Right lobe of liver (tissue), 6 donors: Measurements from ENCODE around the gene ACE. TPM values are rescaled to one million over a fixed set of nuclear protein-coding genes. Genes with fewer than 3 reads are reported as not detected.
A peak's percentile ranks its signal among the peaks of the same experiment; 100 is the strongest.
"Not testable (repeated sequence)": the region's sequence is repeated elsewhere in the genome, so short reads cannot be mapped to it uniquely, and the experiment has no call there.

Experiments
- ATAC-seq, 4 donors: fragments of 200-7000 bp; cut with Tn5 transposase; one replicate each; pipeline ENCODE4 v1.9.1; 2020; ENCODE audit warnings: mild to moderate bottlenecking in 4 of 4, moderate library complexity in 4 of 4
- DNase-seq, 3 donors: peaks; one replicate each; pipeline ENCODE4 v3.0.0-alpha.2; 2020
- H3K27ac ChIP-seq, 3 donors: fragments of 200-600 bp; one replicate each; pipeline ENCODE4 v1.8.0; 2022
- H3K27me3 ChIP-seq, 2 donors: fragments of 200-600 bp; one replicate each; pipeline ENCODE4 v1.8.0; 2022
- H3K36me3 ChIP-seq, 4 donors: fragments of 200-600 bp; sonication (generic) in 1 of 4; one replicate each; pipeline versions ENCODE4 v1.5.1 to v1.8.0; 2017 to 2022; ENCODE audit warnings: control low read depth in 1 of 4
- H3K4me1 ChIP-seq, 4 donors: fragments of 200-600 bp; sonication (generic) in 1 of 4; one replicate each; pipeline versions ENCODE4 v1.5.1 to v1.8.0; 2017 to 2022; ENCODE audit warnings: control low read depth in 1 of 4
- H3K4me3 ChIP-seq, 3 donors: fragments of 200-600 bp; one replicate each; pipeline ENCODE4 v1.8.0; 2022
- H3K9me3 ChIP-seq, 4 donors: fragments of 200-600 bp; sonication (generic) in 1 of 4; one replicate each; pipeline versions ENCODE4 v1.5.1 to v1.8.0; 2017 to 2022; ENCODE audit warnings: control low read depth in 1 of 4
- CTCF ChIP-seq, 4 donors: fragments of 200-600 bp in 3 of 4; fragments of 450-650 bp in 1 of 4; IDR thresholded peaks; one replicate each; pipeline versions ENCODE4 v1.5.1 to v1.8.0; 2016 to 2022; ENCODE audit warnings: antibody characterized with exemption in 4 of 4, mild to moderate bottlenecking in 2 of 4
- POLR2A ChIP-seq: fragments of 450-650 bp; IDR thresholded peaks from one replicate; pipeline ENCODE4 v1.6.1; 2017; ENCODE audit warnings: antibody characterized with exemption, mild to moderate bottlenecking
- WGBS: methylation state at CpG from one replicate; pipeline ENCODE4 v1.1.6; 2018; ENCODE audit warnings: low coverage, low lambda C conversion rate; ENCODE audit not compliant: insufficient coverage; ENCODE audit errors: missing lambda C conversion rate; 5-methylcytosine and 5-hydroxymethylcytosine counted together
- intact Hi-C, 2 donors: fragments of 100-400 bp; cut with DNase I; formaldehyde crosslinking; loops; one replicate each; pipeline versions ENCODE4 v1.11.2 to v1.14.1; 2022
- total RNA-seq, 6 experiments: library from RNA; depleted of rRNA in 2 of 6; stranded (reverse); fragments of >200 nt in 2 of 6; fragmentation: NEBNext Ultra II Directional in 3 of 6; extraction: Animal tissue kit (Norgen Biotek cat#: 25700) in 3 of 6; gene quantifications; one replicate each; pipeline versions ENCODE4 v1.1.0 to v1.2.4, GENCODE V29; 2016 to 2023
- donor health status: DM: no; HTN: yes; CAD: no.
- donor health status: DM: no; HTN: no; CAD: no.
- donor health status: DM: no; HTN: no; CAD: no.
- donor health status: DM: no; HTN: yes; CAD: no.
- donor health status: DM: no; HTN: yes; CAD: no.

Gene ACE
- total RNA-seq, 6 experiments from 2014 or later = 0.75 to 9.4 (median 5.1) TPM

GRCh38 chr17:63452046-63452961 lies 24.6 kb upstream of the ACE start:
- intact Hi-C loops = no loop called here
- WGBS = 59% methylated on average over 7 of the region's 15 CpGs
- Histone ChIP-seq H3K27me3 (no peaks in the 10 kb centered on the region), H3K36me3 (no peaks in the 10 kb centered on the region), H3K4me1 (peaks cover 0 to 3% (median 0%) of the 10 kb centered on the region in 4 donors), H3K27ac (no peak overlapping the region), H3K9me3 (no peaks in the 10 kb centered on the region), H3K4me3 (no peak overlapping the region)
- DNase-seq (no peak), ATAC-seq (peak in 1 of 4 donors; percentile 12)
- TF ChIP-seq POLR2A (no peak), CTCF (IDR thresholded peaks at IDR 0.05) (no peak)

GRCh38 chr17:63452962-63453551 lies 23.8 kb upstream of the ACE start:
- Histone ChIP-seq H3K4me1 (no peaks in the 10 kb centered on the region), H3K36me3 (no peaks in the 10 kb centered on the region), H3K27ac (no peak overlapping the region), H3K27me3 (no peaks in the 10 kb centered on the region), H3K4me3 (no peak overlapping the region), H3K9me3 (no peaks in the 10 kb centered on the region)
- 31% methylated on average over 3 of the region's 7 CpGs for WGBS
- intact Hi-C loops = no loop called here
- ATAC-seq = peak in 1 of 4 donors; percentile 18
- DNase-seq = no peak
- TF ChIP-seq POLR2A (no peak), CTCF (IDR thresholded peaks at IDR 0.05) (no peak)

GRCh38 chr17:63454357-63454756 lies 22.5 kb upstream of the ACE start:
- H3K27me3 ChIP-seq, DNase-seq, H3K4me3 ChIP-seq, H3K9me3 ChIP-seq, ATAC-seq, intact Hi-C loops, H3K36me3 ChIP-seq, H3K4me1 ChIP-seq, H3K27ac ChIP-seq: not testable (repeated sequence)
- WGBS = 43% methylated on average over 5 of the region's 6 CpGs

GRCh38 chr17:63454915-63455314 lies 21.9 kb upstream of the ACE start:
- no peaks in the 10 kb centered on the region for H3K4me1 ChIP-seq
- H3K36me3 ChIP-seq = no peaks in the 10 kb centered on the region
- H3K9me3 ChIP-seq = no peaks in the 10 kb centered on the region
- no peaks in the 10 kb centered on the region for H3K27me3 ChIP-seq
- H3K4me3 ChIP-seq = no peak overlapping the region
- ATAC-seq = no peak
- H3K27ac ChIP-seq = no peak overlapping the region
- TF ChIP-seq POLR2A (no peak), CTCF (IDR thresholded peaks at IDR 0.05) (no peak)
- intact Hi-C loops = no loop called here
- WGBS = 38% methylated on average over 3 of the region's 5 CpGs
- peak in 1 of 3 donors; percentile 10 for DNase-seq

- WGBS = 50% methylated on average over 4 of the region's 4 CpGs
- peak in 1 of 3 donors; percentile 7 for DNase-seq
- H3K27me3 ChIP-seq = no peaks in the 10 kb centered on the region
Observed at GRCh38 chr17:63455417-63455816, 21.4 kb upstream of the ACE start.

More at GRCh38 chr17:63455417-63455816, 21.4 kb upstream of the ACE start:
- H3K27ac ChIP-seq = no peak overlapping the region
- TF ChIP-seq CTCF (IDR thresholded peaks at IDR 0.05) = no peak
- TF ChIP-seq POLR2A = no peak
- H3K36me3 ChIP-seq = no peaks in the 10 kb centered on the region
- no peaks in the 10 kb centered on the region for H3K9me3 ChIP-seq
- no peak overlapping the region for H3K4me3 ChIP-seq
- ATAC-seq = no peak
- intact Hi-C loops = no loop called here
- no peaks in the 10 kb centered on the region for H3K4me1 ChIP-seq
